Liver (tissue), 9 donors: ENCODE results near the gene ST3GAL2. TPM values are rescaled to one million over a fixed set of nuclear protein-coding genes. Genes with fewer than 3 reads are reported as not detected.

Source experiments
- DNase-seq: peaks from one replicate; pipeline ENCODE4 v3.0.0-alpha.2; 2017; ENCODE audit warnings: low spot score
- H3K27ac ChIP-seq, 2 donors: one replicate each; pipeline ENCODE4 v1.7.0; 2013; ENCODE audit warnings: inconsistent platforms in 2 of 2, low read length in 2 of 2, control low read depth in 1 of 2, low read depth in 1 of 2, mild to moderate bottlenecking in 1 of 2
- H3K27me3 ChIP-seq, 4 donors: one replicate each; pipeline versions ENCODE4 v1.6.1 to v1.7.0; 2013; ENCODE audit warnings: low read length in 3 of 4, inconsistent platforms in 1 of 4, mild to moderate bottlenecking in 1 of 4, moderate library complexity in 1 of 4; ENCODE audit not compliant: control insufficient read depth in 4 of 4, insufficient read depth in 4 of 4
- H3K36me3 ChIP-seq, 4 donors: one replicate each; pipeline versions ENCODE4 v1.6.1 to v1.7.0; 2013; ENCODE audit warnings: low read length in 3 of 4, mild to moderate bottlenecking in 3 of 4, low read depth in 1 of 4, moderate library complexity in 1 of 4; ENCODE audit not compliant: control insufficient read depth in 4 of 4, insufficient read depth in 3 of 4
- H3K4me1 ChIP-seq, 4 donors: one replicate each; pipeline versions ENCODE4 v1.6.1 to v1.7.0; 2013; ENCODE audit warnings: low read length in 3 of 4, mild to moderate bottlenecking in 3 of 4, moderate library complexity in 1 of 4; ENCODE audit not compliant: control insufficient read depth in 4 of 4, insufficient read depth in 4 of 4
- H3K4me3 ChIP-seq, 3 donors: one replicate each; pipeline versions ENCODE4 v1.6.1 to v1.7.0; 2013; ENCODE audit warnings: low read length in 3 of 3, control low read depth in 1 of 3, low read depth in 1 of 3, mild to moderate bottlenecking in 1 of 3
- H3K9ac ChIP-seq, 2 donors: one replicate each; pipeline ENCODE4 v1.7.0; 2013; ENCODE audit warnings: low read length in 2 of 2, mild to moderate bottlenecking in 2 of 2, moderate library complexity in 2 of 2, control low read depth in 1 of 2, low read depth in 1 of 2
- H3K9me3 ChIP-seq, 4 donors: one replicate each; pipeline versions ENCODE4 v1.6.1 to v1.7.0; 2013; ENCODE audit warnings: low read length in 3 of 4; ENCODE audit not compliant: control insufficient read depth in 4 of 4
- EGR1 ChIP-seq, 2 donors: IDR thresholded peaks; 2 replicates each; pipeline ENCODE4 v1.6.1; 2016 to 2018; ENCODE audit warnings: antibody characterized with exemption in 2 of 2, low read depth in 2 of 2
- FOXA1 ChIP-seq: IDR thresholded peaks from 2 replicates; pipeline ENCODE4 v1.6.1; 2016; ENCODE audit warnings: antibody characterized with exemption
- FOXA2 ChIP-seq: IDR thresholded peaks from 2 replicates; pipeline ENCODE4 v1.6.1; 2016; ENCODE audit warnings: antibody characterized with exemption
- GABPA ChIP-seq, 2 donors: IDR thresholded peaks in 1 of 2; conservative IDR thresholded peaks in 1 of 2; 2 replicates each; pipeline ENCODE4 v1.6.1; 2016; ENCODE audit warnings: antibody characterized with exemption in 2 of 2, mild to moderate bottlenecking in 1 of 2, moderate library complexity in 1 of 2
- HNF4A ChIP-seq, 2 donors: conservative IDR thresholded peaks; 2 replicates each; pipeline ENCODE4 v1.6.1; 2016; ENCODE audit warnings: antibody characterized with exemption in 2 of 2, mild to moderate bottlenecking in 2 of 2
- HNF4G ChIP-seq: IDR thresholded peaks from 2 replicates; pipeline ENCODE4 v1.6.1; 2016; ENCODE audit warnings: antibody characterized with exemption
- JUND ChIP-seq, 2 donors: IDR thresholded peaks; 2 replicates each; pipeline ENCODE4 v1.6.1; 2016; ENCODE audit warnings: antibody characterized with exemption in 2 of 2
- NR2F2 ChIP-seq: IDR thresholded peaks from 2 replicates; pipeline ENCODE4 v1.6.1; 2016; ENCODE audit warnings: antibody characterized with exemption
- RAD21 ChIP-seq, 2 donors: IDR thresholded peaks; 2 replicates each; pipeline ENCODE4 v1.6.1; 2016; ENCODE audit warnings: antibody characterized with exemption in 2 of 2, mild to moderate bottlenecking in 2 of 2
- RXRA ChIP-seq, 2 donors: IDR thresholded peaks; 2 replicates each; pipeline ENCODE4 v1.6.1; 2017 to 2018; ENCODE audit warnings: antibody characterized with exemption in 2 of 2, mild to moderate bottlenecking in 1 of 2
- SP1 ChIP-seq: IDR thresholded peaks from 2 replicates; pipeline ENCODE4 v1.6.1; 2018; ENCODE audit warnings: antibody characterized with exemption, mild to moderate bottlenecking
- TAF1 ChIP-seq: conservative IDR thresholded peaks from 2 replicates; pipeline ENCODE4 v1.6.1; 2016; ENCODE audit warnings: antibody characterized with exemption, mild to moderate bottlenecking
- YY1 ChIP-seq: IDR thresholded peaks from 2 replicates; pipeline ENCODE4 v1.6.1; 2016; ENCODE audit warnings: antibody characterized with exemption, mild to moderate bottlenecking
- ZBTB33 ChIP-seq: IDR thresholded peaks from 2 replicates; pipeline ENCODE4 v1.6.1; 2016; ENCODE audit warnings: antibody characterized with exemption
- WGBS: extraction: QIAGEN DNeasy Blood & Tissue Kit; methylation state at CpG from one replicate; pipeline ENCODE4 v1.1.7; 2013; 5-methylcytosine and 5-hydroxymethylcytosine counted together
- polyA plus RNA-seq, 2 donors: library from polyadenylated mRNA; stranded (reverse) in 1 of 2; unstranded in 1 of 2; fragments of 200-250 nt in 1 of 2; fragments of >200 nt in 1 of 2; fragmentation: Nextera tagmentation in 1 of 2; extraction: Ambion mirVana in 1 of 2; gene quantifications; one replicate each; pipeline versions ENCODE4 v1.2.1 to v1.2.3, GENCODE V29; 2013 to 2015
- total RNA-seq, 2 donors: library from RNA; depleted of rRNA; stranded (reverse); fragments of >200 nt; gene quantifications; one replicate each; pipeline ENCODE4 v1.2.3, GENCODE V29; 2014
- TF ChIP-seq, protein P1 (sequence below): IDR thresholded peaks from 2 replicates; pipeline ENCODE4 v1.6.1; 2016; ENCODE audit warnings: antibody characterized with exemption
- TF ChIP-seq, protein P2 (sequence below): fragments of 150-350 bp; IDR thresholded peaks from 2 replicates; pipeline ENCODE4 v1.5.1; 2017; ENCODE audit warnings: improper control_type of control experiment, low read depth, low read length; ENCODE audit not compliant: missing input control
- TF ChIP-seq, protein P3 (sequence below): IDR thresholded peaks from 2 replicates; pipeline ENCODE4 v1.6.1; 2016; ENCODE audit warnings: antibody characterized with exemption, mild to moderate bottlenecking
- TF ChIP-seq, protein P4 (sequence below): IDR thresholded peaks from 2 replicates; pipeline ENCODE4 v1.6.1; 2016; ENCODE audit warnings: antibody characterized with exemption
- donor health status: healthy.
- donor health status: healthy.
- donor health status: healthy.
- donor health status: healthy.
- donor health status: healthy.

ST3GAL2 gene
- total and polyA plus RNA-seq, 4 donors, result 3.9 to 53.1 (median 12.9) TPM

GRCh38 chr16:70444249-70445063, 5.6 kb upstream of the ST3GAL2 start:
- Histone ChIP-seq H3K27ac (no peak overlapping the region), H3K36me3 (no peaks in the 10 kb centered on the region), H3K9ac (no peak overlapping the region), H3K4me3 (no peak overlapping the region), H3K27me3 (no peaks in the 10 kb centered on the region), H3K9me3 (no peaks in the 10 kb centered on the region), H3K4me1 (peaks cover 0 to 7% (median 2%) of the 10 kb centered on the region in 4 donors)
- no peak for DNase-seq
- TF ChIP-seq SP1, result no peak
- TF ChIP-seq NR2F2, result no peak
- no peak for TF ChIP-seq TAF1
- no peak for TF ChIP-seq YY1
- TF ChIP-seq ZBTB33, result no peak
- no peak for TF ChIP-seq HNF4G
- TF ChIP-seq RAD21 (IDR thresholded peaks at IDR 0.05), result no peak
- TF ChIP-seq, protein P1, sequence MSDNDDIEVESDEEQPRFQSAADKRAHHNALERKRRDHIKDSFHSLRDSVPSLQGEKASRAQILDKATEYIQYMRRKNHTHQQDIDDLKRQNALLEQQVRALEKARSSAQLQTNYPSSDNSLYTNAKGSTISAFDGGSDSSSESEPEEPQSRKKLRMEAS, result no peak
- no peak for TF ChIP-seq JUND (IDR thresholded peaks at IDR 0.05)
- TF ChIP-seq, protein P2, sequence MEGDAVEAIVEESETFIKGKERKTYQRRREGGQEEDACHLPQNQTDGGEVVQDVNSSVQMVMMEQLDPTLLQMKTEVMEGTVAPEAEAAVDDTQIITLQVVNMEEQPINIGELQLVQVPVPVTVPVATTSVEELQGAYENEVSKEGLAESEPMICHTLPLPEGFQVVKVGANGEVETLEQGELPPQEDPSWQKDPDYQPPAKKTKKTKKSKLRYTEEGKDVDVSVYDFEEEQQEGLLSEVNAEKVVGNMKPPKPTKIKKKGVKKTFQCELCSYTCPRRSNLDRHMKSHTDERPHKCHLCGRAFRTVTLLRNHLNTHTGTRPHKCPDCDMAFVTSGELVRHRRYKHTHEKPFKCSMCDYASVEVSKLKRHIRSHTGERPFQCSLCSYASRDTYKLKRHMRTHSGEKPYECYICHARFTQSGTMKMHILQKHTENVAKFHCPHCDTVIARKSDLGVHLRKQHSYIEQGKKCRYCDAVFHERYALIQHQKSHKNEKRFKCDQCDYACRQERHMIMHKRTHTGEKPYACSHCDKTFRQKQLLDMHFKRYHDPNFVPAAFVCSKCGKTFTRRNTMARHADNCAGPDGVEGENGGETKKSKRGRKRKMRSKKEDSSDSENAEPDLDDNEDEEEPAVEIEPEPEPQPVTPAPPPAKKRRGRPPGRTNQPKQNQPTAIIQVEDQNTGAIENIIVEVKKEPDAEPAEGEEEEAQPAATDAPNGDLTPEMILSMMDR, result no peak
- TF ChIP-seq FOXA2, result no peak
- no peak for TF ChIP-seq HNF4A (conservative IDR thresholded peaks at IDR 0.05)
- no peak for TF ChIP-seq RXRA (IDR thresholded peaks at IDR 0.05)
- TF ChIP-seq, protein P3, sequence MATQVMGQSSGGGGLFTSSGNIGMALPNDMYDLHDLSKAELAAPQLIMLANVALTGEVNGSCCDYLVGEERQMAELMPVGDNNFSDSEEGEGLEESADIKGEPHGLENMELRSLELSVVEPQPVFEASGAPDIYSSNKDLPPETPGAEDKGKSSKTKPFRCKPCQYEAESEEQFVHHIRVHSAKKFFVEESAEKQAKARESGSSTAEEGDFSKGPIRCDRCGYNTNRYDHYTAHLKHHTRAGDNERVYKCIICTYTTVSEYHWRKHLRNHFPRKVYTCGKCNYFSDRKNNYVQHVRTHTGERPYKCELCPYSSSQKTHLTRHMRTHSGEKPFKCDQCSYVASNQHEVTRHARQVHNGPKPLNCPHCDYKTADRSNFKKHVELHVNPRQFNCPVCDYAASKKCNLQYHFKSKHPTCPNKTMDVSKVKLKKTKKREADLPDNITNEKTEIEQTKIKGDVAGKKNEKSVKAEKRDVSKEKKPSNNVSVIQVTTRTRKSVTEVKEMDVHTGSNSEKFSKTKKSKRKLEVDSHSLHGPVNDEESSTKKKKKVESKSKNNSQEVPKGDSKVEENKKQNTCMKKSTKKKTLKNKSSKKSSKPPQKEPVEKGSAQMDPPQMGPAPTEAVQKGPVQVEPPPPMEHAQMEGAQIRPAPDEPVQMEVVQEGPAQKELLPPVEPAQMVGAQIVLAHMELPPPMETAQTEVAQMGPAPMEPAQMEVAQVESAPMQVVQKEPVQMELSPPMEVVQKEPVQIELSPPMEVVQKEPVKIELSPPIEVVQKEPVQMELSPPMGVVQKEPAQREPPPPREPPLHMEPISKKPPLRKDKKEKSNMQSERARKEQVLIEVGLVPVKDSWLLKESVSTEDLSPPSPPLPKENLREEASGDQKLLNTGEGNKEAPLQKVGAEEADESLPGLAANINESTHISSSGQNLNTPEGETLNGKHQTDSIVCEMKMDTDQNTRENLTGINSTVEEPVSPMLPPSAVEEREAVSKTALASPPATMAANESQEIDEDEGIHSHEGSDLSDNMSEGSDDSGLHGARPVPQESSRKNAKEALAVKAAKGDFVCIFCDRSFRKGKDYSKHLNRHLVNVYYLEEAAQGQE, result no peak
- WGBS, result 81% methylated on average over 4 of the region's 4 CpGs

DNA sequence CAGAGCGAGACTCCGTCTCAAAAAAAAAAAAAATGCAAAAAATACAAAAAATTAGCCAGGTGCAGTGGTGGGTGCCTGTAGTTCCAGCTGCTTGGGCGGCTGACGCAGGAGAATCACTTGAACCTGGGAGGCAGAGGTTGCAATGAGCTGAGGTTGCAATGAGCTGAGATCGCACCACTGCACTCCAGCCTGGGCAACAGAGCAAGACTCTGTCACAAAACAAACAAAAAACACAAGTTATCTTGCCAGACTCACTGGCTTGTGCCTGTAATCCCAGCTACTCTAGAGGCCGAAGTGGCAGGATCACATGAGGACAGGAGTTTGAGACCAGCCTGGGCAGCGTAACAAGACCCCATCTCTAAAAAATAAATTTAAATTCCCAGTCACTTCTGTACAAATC, 3.4 kb upstream of the ST3GAL2 start:
- no peak for DNase-seq
- Histone ChIP-seq H3K4me3 (no peak overlapping the region), H3K27ac (no peak overlapping the region), H3K9me3 (no peaks in the 10 kb centered on the region), H3K27me3 (no peaks in the 10 kb centered on the region), H3K36me3 (no peaks in the 10 kb centered on the region), H3K9ac (no peak overlapping the region), H3K4me1 (peaks cover 7 to 19% (median 11%) of the 10 kb centered on the region in 4 donors)
- 93% methylated on average over 7 of the region's 7 CpGs for WGBS
- TF ChIP-seq EGR1 (IDR thresholded peaks at IDR 0.05; ENCODE audit: low read depth in 2 of 2) (no peak), SP1 (no peak), RXRA (IDR thresholded peaks at IDR 0.05) (no peak), ZBTB33 (no peak), YY1 (no peak), FOXA1 (no peak), RAD21 (IDR thresholded peaks at IDR 0.05) (no peak), JUND (IDR thresholded peaks at IDR 0.05) (no peak), TAF1 (no peak), FOXA2 (no peak), GABPA (IDR thresholded peaks at IDR 0.05 in 1 of 2, conservative IDR thresholded peaks at IDR 0.05 in 1 of 2) (no peak)
- TF ChIP-seq, protein P4, sequence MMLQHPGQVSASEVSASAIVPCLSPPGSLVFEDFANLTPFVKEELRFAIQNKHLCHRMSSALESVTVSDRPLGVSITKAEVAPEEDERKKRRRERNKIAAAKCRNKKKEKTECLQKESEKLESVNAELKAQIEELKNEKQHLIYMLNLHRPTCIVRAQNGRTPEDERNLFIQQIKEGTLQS, result no peak
- TF ChIP-seq, protein P1, result no peak
- TF ChIP-seq, protein P2, result no peak
